ENCODE measurements around the gene CACNA2D2.

Gene CACNA2D2

DNA sequence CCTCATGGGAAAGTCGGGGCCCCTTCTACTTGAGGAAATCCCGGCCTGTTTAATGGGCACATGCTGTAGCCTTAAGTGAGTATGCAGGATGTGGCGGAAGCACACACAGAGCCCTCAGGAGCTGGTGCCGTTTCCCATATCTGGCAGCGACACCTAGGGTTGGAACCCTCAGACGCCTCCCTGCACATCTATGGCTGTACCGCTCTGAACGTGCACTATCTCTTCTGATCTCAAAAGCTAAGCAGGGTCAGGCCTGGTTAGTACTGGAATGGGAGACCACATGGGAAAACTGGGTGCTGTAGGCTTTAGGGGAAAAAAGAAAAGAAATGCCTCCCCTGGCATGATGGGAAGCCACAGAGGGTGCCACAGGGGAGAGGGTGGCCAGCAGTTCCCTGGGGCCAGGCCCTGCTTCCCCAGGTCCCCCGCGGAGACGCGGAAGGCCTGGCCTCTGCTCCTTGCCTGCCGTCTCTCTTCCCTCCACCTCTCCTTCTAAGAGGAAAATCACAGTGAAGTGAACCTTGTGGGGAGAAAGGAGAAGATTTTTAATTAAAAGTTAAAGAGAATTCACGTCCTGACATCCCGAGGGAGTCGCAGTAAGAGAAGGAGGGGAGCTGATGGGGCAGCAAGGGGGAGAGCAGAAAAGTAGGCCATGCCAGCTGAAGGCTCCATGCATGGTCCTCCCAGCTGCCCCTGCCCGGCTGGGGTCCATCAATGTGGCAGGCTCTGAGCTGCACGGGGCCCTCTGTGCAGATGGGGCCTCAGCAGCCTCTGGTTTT lies 83.7 kb downstream of the CACNA2D2 start:
- no peak for DNase-seq

DNA sequence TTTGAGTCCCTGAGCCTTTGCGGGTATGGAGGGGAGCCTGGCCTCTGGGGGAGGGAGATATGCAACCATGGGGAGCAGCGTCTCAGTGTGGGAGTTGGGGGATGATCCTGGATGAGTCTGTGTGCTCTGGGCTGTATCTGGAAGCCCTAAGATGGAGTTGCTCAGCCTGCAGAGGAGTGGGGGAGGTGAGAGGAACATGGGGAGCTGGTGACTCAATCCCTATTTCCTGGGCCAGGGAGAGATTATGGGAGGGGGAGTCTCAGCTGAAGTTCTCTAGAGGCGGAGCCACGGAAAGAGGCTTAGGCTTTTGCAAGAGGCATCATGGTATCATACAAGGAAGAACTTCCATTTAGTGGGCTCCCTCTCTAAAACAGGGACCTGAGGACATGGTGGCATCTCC lies 84.6 kb downstream of the CACNA2D2 start:
- DNase-seq, result no peak

- no peak for DNase-seq
These were observed 85.8 kb downstream of the CACNA2D2 start for GRCh38 chr3:50417637-50418033.

GRCh38 chr3:50416736-50417636 lies 86.4 kb downstream of the CACNA2D2 start:
- no peak for DNase-seq

DNA sequence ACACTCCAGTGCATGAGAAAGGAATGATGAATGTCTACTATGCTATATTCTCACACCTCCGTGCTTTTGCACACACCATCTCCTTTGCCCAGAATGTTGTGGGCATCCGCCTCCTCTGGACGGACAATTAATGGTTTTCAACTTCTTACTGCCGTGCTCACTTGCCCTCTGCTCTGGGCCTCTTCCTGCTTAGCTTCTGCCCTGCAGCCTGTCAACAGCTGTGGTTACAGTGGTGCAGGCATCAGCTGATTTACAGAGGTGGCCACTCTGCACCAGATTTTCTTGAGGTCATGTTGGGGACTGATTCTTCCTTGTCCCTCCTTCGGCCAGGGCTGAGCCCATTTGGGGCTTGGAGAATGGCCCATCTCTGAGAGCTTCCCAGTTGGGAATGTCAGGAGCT lies 87.6 kb downstream of the CACNA2D2 start:
- no peak for DNase-seq

GRCh38 chr3:50415061-50415460 lies 88.4 kb downstream of the CACNA2D2 start:
- no peak for DNase-seq

DNA sequence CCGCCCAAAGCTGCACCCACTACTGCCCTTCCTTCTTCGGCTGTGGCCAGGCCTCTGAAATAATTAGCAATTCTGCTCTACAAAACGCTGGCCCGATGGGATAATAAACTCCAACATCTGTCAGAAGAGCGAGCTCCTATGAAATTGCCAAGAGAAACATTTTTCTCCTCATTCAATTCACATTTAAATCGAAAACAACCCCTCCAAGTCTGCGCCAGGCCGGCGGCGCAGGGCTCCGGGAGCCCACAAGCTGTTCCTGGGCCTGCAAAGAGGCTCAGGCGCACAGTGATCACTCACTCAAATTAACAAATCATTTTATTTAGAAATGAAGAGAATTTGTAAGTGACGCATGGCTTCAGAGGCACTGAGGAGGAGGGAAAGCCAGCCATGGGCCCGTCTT lies 88.8 kb downstream of the CACNA2D2 start:
- no peak for DNase-seq

GRCh38 chr3:50412231-50412754 lies 91.1 kb downstream of the CACNA2D2 start:
- no peak for DNase-seq

- DNase-seq, result no peak
These were observed 92.2 kb downstream of the CACNA2D2 start for GRCh38 chr3:50411229-50411628.

DNA sequence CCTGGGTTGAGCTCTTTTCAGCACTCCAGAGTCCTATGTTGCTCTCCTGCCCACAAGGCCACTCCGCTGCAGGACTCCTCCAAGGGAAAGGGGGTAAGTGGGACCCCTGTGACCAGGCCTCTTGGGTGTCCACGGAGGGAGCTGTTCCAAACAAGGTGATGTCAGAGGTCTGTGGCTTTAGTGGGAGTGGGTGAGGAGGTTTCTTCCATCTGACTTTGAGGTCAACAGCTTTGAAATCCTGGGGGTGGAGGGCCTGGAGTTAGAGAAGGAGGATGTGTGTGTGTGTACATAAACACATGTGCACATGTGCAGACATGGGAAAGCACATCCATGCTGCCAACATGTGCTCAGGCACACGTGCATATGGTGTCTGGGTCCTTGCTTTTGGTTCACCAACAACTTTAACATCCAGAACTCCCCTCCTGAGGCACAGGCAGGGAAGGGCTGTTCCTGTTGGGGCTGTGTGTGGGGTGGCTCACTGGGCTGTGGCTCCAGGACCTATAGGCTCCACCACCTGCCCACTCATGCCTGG lies 92.8 kb downstream of the CACNA2D2 start:
- DNase-seq, result no peak

- no peak for DNase-seq
These were observed 93.2 kb downstream of the CACNA2D2 start for GRCh38 chr3:50410185-50410584.

DNA sequence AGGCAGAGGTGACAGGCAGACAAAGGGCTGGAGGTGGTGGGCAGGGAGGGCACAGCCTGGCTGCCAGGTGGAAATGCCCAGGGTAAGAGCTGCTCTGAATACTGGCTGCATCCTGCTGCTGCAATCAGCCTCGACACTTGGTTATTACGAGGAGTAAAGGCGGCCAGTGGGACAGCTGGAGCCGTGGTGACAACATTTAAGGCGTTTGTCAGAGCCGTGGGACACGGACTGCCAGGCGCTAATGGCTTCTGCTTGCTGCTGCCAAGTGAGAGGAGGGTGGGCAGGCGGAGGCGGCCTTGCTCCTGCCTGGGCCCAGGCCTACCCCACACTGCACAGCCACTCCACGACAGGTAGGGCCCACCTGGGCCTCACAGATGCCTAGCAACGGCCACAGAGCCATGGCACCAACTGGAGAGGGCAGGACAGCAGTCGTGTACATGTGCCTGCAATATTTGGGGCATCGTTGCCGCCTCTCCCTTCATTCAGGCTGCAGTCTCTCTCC lies 94.9 kb downstream of the CACNA2D2 start:
- DNase-seq, result no peak

- DNase-seq, result no peak
These were observed 96.9 kb downstream of the CACNA2D2 start for GRCh38 chr3:50406487-50406886.

DNA sequence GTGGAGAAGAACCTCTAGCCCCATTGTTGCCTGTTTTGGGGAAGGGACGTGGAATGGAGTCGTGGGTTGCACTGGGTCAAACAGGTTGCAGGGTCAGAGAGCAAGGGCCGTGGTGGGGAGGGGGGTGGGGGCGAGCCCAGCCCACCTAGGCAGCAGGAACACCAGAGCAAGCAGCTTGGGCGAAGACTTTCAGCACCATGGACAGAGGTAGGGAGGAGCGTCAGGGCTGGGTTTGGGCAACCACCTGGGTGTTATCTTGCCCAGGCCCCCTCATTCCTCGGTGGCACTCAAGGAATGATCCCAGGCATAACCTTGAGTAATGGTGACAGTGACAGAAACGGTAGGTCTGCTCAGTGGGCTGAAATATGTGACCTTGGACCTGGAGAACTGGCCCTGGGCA lies 98.2 kb downstream of the CACNA2D2 start:
- no peak for DNase-seq

GRCh38 chr3:50401978-50402595 lies 101.3 kb downstream of the CACNA2D2 start:
- no peak for DNase-seq

GRCh38 chr3:50396502-50396901 lies 106.9 kb downstream of the CACNA2D2 start:
- no peak for DNase-seq

DNA sequence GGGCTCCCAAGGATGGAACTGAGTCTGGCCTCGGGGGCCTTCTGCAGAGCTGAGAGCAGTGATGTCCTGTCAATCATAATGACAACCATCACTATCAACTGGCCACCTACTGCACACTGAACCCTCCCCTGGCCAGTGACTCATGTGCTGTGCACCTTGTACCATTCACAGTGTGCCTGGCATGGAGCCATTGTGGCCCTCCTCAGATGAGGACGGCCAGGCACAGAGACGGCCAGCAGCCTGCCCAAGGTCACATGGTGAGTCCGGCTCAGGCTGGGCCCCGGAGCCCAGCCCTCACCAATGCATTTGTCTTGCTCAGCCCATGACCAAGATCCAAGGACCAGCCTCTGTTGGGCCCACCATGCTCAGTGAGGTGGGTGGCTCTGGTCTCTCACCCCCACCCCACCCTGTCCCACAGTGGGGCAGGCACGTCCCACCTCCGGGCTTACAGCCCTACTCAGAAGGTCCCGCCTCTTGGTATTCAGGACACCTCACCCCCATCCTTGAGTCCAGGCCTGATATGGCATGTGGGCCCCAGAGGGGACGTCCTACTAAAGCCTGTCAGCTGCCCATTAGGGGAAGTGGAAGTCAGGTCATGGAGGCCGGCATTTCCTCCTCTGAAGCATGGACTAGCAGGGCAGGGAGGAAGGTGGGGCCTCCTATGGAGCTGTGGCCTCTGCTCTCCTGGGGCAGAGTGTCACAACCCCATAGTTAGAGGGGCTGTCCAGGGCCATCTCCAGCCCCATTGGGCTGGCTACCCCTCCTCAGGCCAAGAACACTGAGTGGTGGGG lies 108.2 kb downstream of the CACNA2D2 start:
- DNase-seq, result no peak

- DNase-seq, result no peak
These were observed 110.4 kb downstream of the CACNA2D2 start for GRCh38 chr3:50393061-50393460.

DNA sequence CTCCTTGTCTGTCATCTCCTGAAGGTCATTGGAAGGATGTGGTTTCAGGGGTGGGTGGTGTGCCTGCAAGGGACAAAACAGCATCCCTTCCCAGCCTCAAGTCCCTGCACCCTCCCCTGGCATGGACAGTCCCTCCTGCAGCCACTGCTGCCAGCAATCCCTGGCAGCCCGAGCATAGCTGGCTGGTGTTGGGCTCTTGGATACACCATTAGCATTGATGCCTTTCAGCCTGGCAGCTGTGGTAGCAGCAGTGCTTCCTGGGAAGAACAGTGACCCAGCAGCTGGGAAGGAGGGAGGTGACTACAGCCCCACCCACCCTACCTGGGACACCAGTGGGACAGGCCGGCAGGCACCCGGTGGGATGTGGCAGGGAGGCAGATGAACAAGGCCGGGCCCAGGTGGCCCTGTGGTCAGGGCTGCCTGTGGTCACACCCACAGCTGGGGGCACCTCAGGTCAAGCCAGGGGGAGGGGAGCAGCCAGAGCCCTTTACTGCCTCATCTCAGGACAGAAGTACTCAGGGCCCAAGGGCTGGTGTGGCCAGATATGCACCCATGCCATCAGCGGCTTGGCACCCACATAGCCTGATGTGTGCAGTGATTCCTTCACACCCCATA lies 111.2 kb downstream of the CACNA2D2 start:
- DNase-seq, result no peak

DNA sequence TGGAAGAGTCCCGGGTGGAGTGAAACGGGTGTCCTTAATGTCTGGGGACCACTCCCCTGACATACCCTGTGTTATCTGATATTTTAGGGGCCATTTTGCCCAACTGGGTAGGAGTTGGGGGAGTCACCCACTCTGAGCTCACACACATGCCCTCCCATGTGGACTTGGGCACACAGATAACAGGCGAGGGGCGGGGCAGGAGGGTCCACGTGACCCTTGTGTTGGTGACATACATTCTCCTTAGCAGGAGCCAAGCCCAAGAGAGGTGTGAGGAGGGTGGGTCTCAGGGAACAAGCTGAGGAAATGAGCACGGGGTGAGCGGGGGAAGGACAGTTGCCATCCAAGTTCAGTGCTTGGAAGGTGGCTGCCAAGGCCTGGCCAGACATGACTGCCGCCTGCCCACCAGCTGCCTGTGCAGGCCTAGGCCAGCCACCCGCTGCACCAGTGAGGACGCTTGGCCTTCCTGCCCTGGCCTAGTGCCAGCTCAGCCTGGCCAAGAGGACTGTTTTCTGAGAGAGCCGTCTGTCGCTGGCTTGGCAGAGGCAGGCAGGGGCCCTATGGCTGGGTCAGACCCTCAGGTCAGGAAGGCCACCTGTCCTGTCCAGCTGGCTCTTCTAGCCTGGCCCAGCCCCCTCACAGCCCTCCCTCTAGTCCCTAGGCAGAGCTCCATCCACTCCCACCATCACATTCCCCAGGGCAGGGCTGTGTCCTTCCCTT lies 112.8 kb downstream of the CACNA2D2 start:
- DNase-seq, result no peak

- no peak for DNase-seq
These were observed 114.0 kb downstream of the CACNA2D2 start for GRCh38 chr3:50389414-50389767.

Data from NCI-H748 treated with DMSO at 0.1 percent for 48 hours (cell line).